ENCODE measurements around the gene HCFC1.
A peak's percentile ranks its signal among the peaks of the same experiment; 100 is the strongest.
"Not testable (repeated sequence)": the region's sequence is repeated elsewhere in the genome, so short reads cannot be mapped to it uniquely, and the experiment has no call there.

The HCFC1 gene

DNA sequence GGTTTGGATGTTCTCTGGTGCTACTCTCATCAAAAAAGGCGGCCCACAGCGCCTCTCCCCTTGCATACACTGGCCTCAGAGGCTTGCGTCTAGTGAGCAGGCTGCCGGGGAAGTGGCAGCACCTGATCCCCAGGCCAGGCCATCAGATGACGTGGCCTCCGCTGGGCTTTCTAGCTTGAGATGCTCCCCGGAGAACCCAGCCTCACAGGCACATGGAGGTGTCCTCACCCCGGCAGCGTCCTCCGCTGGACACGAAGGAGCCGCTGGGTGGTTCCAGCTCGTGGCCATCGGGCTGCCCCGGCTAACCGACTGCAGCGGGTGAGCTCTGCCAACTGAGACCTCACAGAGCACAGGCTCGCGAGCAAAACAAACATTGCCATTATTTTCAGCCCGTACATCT, 35.3 kb upstream of the HCFC1 start:
- no peak for DNase-seq

DNA sequence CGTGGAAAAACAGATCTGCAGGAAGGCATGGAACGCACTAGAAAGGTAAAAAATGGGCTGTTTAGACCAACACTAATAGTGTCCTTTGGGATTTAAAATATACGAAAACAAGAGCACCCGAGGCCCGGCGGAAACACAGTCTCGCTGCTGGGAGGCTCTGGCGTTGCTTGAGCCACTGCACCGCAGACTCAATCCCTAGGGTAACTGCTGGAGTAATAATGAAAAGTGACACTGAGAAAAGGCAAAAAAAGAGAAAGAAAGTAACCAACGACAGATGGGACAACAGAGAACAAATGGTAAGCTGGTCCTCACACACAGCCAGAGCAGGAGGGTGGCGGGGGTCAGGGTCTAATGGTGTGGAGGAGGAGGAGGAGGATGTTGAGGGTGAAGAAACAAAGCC, 32.7 kb upstream of the HCFC1 start:
- DNase-seq: no peak

DNA sequence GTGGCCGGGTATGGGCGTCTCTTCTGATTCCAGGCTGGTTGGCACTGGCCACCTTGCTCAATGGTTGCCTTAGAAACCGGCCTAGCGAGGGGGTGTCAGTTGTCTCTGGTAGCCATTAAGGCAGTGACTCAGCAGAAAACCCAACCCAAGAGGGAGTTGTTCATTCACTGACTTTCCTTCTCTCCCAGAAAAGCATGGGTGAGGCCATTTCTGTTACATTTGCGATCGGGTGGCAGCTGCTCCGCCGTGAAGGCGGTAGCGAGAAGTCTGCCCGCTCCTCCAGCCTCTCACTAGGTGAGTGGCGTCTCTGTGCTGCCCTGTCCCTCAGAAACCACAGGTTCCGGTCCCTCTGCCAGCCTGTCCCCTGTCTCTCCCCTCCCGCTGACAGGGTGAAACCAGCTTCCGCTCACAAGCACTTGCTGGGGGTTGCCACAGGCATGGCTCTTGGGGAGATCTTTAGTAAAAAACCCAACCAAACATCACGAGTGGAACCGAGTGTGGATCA, 30.6 kb upstream of the HCFC1 start:
- peak; percentile 69 to 74 for DNase-seq

DNA sequence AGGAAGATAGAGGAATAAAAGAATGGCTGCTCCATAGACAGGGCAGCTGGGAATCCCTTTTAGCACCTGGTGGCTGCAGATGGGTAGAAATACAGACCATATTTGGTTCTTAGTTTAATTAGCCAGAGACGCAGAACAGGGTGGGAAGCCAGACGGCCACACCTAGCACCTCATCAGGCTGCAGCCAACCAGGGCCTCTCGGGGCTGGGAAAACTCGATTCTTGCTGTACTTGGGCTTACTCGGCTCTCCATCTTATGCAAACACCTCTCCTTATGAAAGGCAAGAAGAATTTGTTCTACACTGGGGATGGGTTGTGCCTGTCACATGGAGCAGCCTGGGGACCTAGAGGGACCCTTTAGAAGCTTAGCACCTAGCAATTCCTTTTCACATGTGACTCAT, 28.4 kb upstream of the HCFC1 start:
- no peak for DNase-seq

DNA sequence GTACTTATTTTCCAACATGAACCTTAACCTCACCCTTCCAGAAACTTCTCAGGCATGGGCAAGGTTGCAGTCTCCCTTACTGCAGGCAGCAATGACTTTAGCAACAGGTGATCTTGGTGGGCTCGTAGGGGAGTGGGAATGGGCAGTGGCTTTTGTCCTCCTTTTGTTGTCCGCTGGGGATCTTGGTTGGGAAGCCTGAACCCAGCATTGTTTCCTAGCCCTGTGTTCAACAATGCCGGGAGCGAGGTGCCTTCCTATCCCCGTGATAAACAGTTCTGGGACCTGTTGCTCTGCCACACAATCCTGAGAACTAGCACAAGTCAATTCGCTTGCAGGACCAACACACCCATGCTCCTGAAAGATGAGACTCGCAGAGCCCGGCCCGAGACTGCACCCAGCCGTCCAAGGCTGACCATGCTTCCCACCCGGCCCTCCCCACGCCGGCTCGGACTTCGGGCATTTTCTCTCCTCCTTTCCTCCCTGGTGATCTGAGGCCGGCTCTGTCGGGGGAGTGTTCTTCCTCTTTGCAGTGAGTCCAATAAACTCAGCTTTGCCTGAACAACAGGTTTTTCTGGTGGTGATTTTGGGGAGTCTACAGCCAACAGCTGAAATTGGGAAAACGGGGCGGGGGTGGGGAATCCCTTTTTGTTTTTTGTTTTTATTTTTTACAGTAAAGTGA, 27.9 kb upstream of the HCFC1 start:
- DNase-seq: no peak

DNA sequence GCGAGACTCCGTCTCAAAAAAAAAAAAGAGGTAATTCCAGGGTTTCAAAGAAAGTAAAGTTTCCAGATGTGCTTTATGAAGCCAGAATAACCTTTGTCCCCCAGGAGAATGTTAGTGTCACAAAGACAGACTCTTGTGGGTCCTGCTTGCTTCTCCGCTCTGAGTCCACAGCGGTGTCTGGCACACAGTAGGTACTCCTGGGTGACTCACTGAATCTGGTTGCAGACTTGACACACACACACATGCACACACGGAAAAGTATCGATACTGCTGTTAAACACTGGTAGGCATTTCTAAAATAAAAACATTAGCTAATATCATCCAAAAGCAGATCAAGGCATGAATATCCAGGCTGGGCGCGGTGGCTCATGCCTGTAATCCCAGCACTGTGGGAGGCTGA, 23.9 kb upstream of the HCFC1 start:
- DNase-seq: no peak

DNA sequence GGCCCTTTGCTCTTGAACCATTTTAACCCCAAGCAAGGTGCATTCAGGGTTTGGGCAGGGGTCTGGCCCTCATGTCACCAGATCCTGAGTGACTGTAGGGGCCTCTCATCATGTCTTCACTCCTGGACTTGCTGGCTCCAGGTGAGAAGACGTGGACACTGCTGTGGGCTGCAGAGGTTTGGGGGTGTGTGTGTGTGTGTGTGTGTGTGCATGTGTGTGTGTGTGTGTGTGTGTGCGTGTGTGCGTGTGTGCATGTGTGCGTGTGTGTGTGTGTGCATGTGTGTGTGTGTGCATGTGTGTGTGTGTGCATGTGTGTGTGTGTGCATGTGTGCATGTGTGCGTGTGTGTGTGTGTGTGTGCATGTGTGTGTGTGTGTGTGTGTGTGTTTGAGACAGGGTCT, 22.8 kb upstream of the HCFC1 start:
- DNase-seq: not testable (repeated sequence)

DNA sequence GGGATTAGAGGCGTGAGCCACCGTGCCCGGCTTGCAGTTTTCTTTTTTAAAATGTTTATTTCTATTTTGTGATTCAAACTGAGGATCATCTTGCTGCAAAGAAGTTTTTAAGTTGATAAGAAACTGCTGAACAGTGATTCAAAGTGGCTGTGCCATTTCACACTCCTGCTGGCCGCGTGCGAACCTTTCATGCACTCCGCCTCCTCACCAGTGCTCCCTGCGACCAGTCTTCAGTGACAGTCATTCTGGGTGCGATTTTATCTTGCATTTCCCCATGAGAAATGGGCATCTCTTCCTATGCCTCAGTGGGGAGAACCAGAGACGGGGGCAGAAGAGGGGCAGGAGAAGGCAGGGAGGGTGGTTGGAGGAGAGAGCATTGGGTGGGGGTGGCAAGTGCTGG, 22.4 kb upstream of the HCFC1 start:
- DNase-seq: no peak

DNA sequence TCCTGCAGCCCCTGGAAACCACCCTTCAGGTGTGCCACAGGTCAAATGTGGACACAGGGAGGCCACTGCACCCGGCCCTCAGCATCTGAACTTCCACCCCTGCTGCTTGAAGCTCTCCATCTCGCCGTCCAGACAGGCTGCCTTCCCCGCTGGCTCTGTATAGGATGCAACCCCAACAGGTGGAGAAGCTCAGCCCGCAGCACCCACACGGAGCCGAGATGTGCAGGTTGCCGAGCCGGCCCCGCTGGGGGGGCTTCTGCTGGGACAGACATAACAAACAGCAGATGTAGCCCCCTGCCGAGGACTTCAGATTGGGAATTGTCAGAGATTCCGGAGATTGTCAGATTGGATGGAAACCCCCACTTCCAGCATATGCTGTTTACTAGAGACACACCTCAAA, 21.5 kb upstream of the HCFC1 start:
- no peak for DNase-seq

DNA sequence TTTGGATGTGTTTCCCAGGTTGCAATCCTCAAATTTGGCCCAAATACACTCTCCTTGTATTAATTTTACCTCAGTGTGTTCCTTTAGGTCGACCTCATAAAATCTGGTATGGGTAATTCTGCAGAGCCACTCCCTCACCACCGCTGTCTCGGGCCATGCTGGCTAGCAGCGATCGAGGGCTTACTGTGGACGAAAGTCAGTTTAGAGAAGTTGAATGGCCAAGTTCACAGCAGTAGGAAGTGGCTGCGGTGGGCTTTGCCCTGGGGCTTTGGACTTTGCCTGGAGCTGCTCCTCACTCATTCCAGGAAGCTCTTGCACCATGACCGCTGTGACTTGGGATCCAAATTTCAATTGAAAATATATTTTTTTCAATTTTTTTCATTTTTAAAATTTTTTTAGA, 20.6 kb upstream of the HCFC1 start:
- no peak for DNase-seq

DNA sequence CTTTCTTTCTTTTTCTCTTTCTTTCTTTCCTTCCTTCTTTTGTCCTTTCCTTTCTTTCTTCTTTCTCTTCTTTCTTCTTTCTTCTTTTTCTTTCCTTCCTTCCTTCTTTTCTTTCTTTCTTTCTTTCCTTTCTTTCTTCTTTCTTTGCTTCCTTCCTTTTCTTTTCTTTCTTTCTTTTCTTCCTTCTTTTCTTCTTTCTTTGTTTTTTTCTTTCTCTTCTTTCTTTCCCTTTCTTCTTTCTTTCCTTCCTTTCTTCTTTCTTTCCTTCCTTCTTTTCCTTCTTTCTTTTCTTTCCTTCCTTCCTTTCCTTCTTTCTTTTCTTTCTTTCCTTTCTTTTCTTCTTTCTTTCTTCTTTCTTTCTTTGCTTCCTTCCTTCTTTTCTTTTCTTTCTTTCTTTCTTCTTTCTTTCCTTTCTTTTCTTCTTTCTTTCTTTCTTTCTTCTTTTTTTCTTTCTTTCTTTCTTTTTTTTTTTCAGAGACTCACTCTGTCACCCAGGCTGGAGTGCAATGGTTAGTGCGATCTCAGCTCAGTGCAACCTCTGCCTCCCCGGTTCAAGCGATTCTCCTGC, 19.5 kb upstream of the HCFC1 start:
- no peak for DNase-seq

DNA sequence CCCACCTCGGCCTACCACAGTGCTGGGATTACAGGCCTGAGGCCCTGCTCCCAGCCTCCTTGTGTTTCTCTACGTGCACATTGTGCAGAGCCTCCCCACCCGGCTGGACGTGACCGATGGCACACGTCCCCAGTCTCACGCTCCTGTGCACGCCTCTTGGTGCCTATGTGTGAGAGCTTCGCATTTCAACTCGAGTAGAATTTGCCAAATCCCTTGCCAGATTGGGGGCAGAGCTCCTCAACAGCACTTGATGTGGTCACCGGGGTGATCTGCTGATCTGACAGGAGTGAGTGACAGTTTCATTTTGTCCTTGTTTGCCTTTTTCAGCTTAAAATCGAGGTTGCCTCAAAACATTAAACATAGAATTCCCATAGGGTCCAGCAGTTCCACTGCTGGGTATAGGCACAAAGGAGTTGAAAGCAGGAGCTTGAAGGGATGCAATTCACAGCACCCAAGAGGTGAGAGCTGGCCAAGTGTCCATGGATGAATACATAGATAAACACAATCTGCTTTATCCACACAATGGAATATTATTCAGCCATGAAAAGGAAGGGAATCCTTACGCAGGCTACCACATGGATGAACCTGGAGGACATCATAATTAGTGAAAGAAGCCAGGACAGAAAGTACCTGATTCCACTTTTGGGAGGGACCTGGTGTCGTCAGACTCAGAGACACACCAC, 18.5 kb upstream of the HCFC1 start:
- DNase-seq: peak in 1 of 2 donors; percentile 14

DNA sequence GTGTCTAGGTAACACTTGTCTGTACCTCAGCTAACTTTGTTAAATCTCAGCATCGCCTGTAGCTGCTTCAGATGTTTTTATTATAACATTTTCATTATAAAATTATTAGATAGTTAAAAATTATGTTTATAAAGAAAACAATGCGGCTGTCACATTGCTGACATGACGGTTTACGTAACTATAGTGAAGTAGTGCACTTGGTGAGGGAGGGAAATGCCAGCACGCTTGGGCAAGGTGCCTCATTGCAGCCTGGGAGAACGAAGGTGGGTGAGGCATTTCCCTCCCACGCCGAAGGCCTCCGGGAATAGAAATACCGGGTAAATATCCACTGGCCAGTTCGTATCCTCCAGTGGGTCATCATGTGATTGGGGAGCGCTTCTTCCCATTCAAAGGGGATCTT, 16.9 kb upstream of the HCFC1 start:
- no peak for DNase-seq

DNA sequence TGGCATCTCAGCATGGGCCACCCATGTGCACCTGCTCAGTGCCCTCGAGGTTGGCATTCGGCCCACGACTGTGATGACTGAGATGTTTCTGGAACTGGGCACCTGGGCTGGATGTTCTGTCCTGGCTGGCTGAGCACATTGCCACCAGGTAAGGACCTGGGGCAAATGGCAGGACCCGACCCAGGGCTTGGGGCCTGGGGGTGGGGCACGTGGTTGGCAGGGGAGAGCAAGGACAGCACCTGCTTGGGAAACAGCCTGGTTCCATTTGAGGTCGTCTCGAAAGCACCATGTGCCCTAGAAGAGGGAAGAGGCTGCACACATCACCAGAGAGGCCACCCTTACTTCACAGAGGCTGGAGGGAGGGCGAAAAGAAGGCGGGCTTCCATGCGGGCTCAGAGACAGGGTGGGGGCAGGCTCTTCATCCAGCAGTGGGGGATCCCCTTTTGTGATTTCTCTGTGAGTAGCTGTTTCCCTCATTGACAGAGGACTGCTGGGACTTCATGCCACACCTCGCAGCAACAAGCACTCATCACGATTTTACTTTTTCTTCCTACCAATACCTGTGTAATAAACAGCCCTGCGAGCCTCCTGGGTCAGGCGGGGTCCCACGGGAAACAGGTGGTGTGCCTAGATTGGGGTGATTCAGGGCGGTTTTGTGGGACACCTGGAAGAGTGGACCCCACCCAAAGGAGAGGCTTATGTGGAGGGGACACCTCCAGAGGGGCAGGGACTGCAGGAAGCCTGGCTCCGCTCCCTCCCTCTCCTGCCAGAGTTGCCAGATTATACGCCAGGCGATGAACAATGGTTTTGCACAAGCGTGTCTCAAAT, 12.9 kb upstream of the HCFC1 start:
- peak; percentile 39 to 53 for DNase-seq

DNA sequence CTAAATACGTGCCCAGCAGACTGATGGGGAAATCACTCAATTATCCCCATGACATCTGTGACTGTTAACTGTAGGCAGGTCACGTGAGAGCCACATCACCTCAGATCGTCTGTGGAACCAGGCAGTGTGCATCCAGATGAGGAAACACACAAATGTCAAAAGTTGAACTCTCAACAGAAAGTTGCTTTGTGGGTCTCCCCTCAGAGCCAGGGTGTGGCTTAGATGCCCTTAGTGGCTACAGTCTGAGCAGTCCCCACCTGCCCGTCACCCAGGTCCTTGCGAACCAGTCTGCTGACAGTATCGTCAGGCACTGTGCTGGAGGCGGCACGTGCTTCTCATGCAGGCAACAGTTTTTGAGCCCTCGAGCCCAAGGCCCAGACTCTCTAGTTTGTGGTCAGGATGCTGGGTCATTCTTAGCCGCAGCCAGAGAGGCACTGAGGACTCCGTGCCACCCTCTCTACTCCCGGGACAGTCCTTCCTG, 11.7 kb upstream of the HCFC1 start:
- DNase-seq: peak; percentile 7 to 49

DNA sequence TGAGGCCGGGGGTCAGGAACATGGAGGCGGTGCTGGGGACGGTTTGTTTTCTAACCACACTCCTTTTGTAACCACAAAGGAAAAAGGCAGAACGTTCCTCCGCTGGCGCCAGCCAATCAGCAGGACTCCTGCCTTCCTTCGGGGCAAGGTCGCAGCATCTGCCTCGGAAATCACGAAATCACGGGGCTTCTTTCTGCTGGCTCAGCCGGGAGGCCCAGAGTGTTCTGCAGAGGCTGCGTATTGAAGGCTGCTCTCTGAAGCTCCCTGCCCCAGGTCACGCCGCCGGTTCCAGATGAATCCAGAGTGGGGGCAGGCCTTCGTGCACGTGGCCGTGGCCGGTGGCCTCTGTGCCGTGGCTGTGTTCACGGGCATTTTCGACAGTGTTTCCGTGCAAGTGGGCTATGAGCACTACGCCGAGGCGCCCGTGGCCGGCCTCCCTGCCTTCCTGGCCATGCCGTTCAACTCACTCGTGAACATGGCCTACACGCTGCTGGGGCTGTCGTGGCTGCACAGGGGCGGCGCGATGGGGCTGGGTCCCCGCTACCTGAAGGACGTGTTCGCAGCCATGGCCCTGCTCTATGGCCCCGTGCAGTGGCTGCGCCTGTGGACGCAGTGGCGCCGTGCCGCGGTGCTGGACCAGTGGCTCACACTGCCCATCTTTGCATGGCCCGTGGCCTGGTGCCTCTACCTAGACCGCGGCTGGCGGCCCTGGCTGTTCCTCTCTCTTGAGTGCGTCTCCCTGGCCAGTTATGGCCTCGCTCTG, 10.3 kb upstream of the HCFC1 start:
- peak; percentile 73 to 76 for DNase-seq

DNA sequence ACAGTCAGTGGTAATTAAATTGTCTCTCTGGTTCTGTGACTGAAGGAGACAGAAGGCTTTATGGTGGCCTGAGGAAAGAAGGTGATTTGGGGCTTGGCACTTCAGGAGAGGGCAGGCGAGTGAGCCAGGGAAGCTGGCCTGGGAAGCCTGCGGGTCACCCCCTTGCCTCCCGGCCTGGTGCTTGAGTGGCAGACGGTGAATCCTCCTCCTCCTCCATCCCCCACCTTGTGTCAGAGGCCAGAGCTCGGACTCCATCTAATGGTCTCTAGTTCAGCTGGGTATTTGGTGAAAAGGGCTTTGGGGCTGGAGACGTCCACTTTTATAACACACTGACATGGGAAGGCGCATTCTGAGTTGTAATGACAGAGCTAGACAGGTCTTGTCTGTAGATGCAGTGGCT, 9.6 kb upstream of the HCFC1 start:
- no peak for DNase-seq

DNA sequence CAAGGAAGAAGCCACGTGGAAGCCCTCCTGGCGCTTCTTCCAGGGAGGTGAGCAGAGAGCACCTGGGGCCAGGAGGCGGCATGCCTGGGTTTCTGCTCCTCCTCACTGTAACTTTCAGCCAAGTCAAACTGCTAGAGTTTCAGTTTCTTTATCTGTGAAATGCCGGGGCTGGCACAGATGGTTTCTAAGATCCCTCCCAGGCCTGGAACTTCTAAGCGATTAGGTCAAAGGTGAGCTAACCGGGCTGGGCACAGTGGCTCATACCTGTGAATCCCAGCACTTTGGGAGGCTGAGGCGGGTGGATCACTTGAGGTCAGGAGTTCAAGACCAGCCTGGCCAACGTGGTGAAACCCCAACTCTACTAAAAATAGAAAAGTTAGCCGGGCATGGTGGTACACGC, 8.8 kb upstream of the HCFC1 start:
- DNase-seq: peak; percentile 31 to 40

DNA sequence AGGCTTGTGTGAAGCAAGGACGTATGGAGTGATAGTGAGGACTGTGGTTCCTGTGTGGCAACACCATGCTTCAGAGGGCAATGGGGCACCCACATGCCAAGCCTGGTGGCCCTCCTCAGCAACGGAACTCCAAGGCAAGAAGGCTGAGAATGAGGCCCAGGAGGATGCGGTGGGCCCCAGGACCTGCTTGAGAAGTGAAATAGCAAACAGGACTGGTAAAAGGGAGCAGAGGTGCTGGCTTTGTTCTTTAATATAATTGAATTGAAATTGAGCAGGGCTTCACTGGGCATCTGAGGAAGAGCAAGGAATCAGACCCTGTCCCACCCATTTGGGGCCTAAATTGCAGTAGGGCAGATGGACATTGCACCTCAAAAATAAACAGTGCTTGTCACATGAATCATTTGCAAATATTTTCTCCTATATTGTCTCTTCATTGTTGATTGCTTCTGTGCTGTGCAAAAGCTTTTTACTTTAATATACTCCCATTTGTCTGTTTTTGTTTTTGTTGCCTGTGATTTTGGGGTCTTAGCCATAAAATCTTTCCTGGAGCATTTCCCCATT, 3.2 kb upstream of the HCFC1 start:
- no peak for DNase-seq

DNA sequence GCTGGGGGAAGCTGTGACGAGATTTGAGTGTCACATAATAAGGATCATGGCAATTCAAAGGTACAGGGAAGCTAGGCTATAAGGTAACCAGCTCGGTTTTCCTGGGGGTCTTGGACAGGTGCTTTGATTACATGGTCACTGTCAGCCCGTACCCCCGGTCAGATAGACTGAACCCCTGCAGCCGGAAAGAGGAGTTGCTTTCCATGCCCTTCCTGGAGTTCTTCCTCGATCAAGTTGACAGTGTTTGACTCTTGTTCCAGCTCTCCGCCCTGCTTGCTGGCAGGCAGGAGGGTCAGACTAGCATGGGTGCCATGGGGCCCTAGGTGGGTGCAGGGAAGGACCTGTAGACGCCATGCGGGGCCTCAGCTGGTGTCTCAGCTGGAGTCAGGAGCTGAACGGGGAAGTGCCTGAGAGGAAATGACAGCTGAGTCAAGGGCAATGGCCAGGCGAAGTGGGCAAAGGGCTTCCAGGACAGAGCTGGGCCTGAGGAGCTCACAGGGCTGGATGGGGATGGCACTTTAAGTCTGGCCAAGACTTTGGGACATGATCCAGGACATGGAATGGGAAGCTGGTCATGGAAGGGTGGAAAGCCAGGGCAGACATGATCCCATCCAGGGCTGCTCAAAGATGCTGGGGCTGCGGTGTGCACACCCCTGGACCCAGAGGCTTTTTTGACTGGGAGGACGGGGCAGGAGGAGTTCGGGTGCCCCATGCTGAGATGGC, 2.5 kb upstream of the HCFC1 start:
- DNase-seq: peak in 1 of 2 donors; percentile 30
